ENCODE results near the gene CFAP97D2. TPM values are rescaled to one million over a fixed set of nuclear protein-coding genes. Genes with fewer than 3 reads are reported as not detected.

CFAP97D2 gene
- total and polyA plus RNA-seq, 8 donors, result 0.75 to 5.8 (median 3.1) TPM

GRCh38 chr13:114256547-114256946, 77.5 kb downstream of the CFAP97D2 start:
- WGBS, 2 donors, result 86 to 96% methylated on average over 1 of the region's 1 CpG
- no peak for TF ChIP-seq CTCF (IDR thresholded peaks at IDR 0.05)
- Histone ChIP-seq H3K27me3 (no peaks in the 10 kb centered on the region), H3K4me3 (no peak overlapping the region), H3K36me3 (peaks cover 1 to 48% (median 6%) of the 10 kb centered on the region in 3 donors), H3K27ac (no peak overlapping the region), H3K4me1 (peaks cover 16 to 22% (median 18%) of the 10 kb centered on the region in 3 donors), H3K9me3 (no peaks in the 10 kb centered on the region)
- no peak for DNase-seq
- ATAC-seq, result no peak
- FAIRE-seq, result no peak
- intact Hi-C loops (cut with DNase I), result no loop called here

GRCh38 chr13:114257014-114257413, 78.0 kb downstream of the CFAP97D2 start:
- ATAC-seq, result no peak
- peaks cover 0 to 46% (median 6%) of the 10 kb centered on the region in 3 donors for H3K36me3 ChIP-seq
- no peak for FAIRE-seq
- no peaks in the 10 kb centered on the region for H3K9me3 ChIP-seq
- H3K4me3 ChIP-seq, result no peak overlapping the region
- no peak for DNase-seq
- 97 to 98% methylated on average over 4 of the region's 4 CpGs for WGBS, 2 donors
- TF ChIP-seq CTCF (IDR thresholded peaks at IDR 0.05), result no peak
- no peak overlapping the region for H3K27ac ChIP-seq
- no peaks in the 10 kb centered on the region for H3K27me3 ChIP-seq
- peaks cover 16 to 22% (median 18%) of the 10 kb centered on the region in 3 donors for H3K4me1 ChIP-seq
- intact Hi-C loops (cut with DNase I), result no loop called here

GRCh38 chr13:114258589-114258988, 79.5 kb downstream of the CFAP97D2 start:
- peaks cover 0 to 61% (median 6%) of the 10 kb centered on the region in 3 donors for H3K36me3 ChIP-seq
- no peak for TF ChIP-seq CTCF (IDR thresholded peaks at IDR 0.05)
- peak; percentile 59 to 75 (median 66) for ATAC-seq

GRCh38 chr13:114259374-114259773, 80.3 kb downstream of the CFAP97D2 start:
- intact Hi-C loops (cut with DNase I), result no loop called here
- DNase-seq, result no peak
- Histone ChIP-seq H3K9me3 (no peaks in the 10 kb centered on the region), H3K36me3 (peaks cover 0 to 67% (median 6%) of the 10 kb centered on the region in 3 donors), H3K4me1 (peaks cover 16 to 22% (median 18%) of the 10 kb centered on the region in 3 donors), H3K4me3 (no peak overlapping the region), H3K27me3 (no peaks in the 10 kb centered on the region), H3K27ac (peak overlapping the region in 3 of 4 donors; percentile 24 to 38 (median 30))
- ATAC-seq, result peak; percentile 51 to 67 (median 54)
- WGBS, 2 donors, result 34 to 35% methylated on average over 7 of the region's 7 CpGs
- FAIRE-seq, result no peak
- no peak for TF ChIP-seq CTCF (IDR thresholded peaks at IDR 0.05)

More at GRCh38 chr13:114258589-114258988, 79.5 kb downstream of the CFAP97D2 start:
- DNase-seq (peak in 1 of 6 donors; percentile 23), FAIRE-seq (no peak)
- intact Hi-C loops (cut with DNase I), result no loop called here
- Histone ChIP-seq H3K9me3 (no peaks in the 10 kb centered on the region), H3K4me1 (peaks cover 16 to 22% (median 18%) of the 10 kb centered on the region in 3 donors), H3K27ac (peak overlapping the region in 3 of 4 donors; percentile 19 to 38 (median 24)), H3K4me3 (no peak overlapping the region), H3K27me3 (no peaks in the 10 kb centered on the region)
- WGBS, 2 donors, result 36 to 39% methylated on average over 8 of the region's 8 CpGs

GRCh38 chr13:114259974-114260373, 80.9 kb downstream of the CFAP97D2 start:
- Histone ChIP-seq H3K27ac (peak overlapping the region in 3 of 4 donors; percentile 24 to 38 (median 30)), H3K36me3 (peaks cover 0 to 67% (median 2%) of the 10 kb centered on the region in 3 donors), H3K27me3 (no peaks in the 10 kb centered on the region), H3K9me3 (no peaks in the 10 kb centered on the region), H3K4me1 (peaks cover 16 to 22% (median 18%) of the 10 kb centered on the region in 3 donors), H3K4me3 (no peak overlapping the region)
- TF ChIP-seq CTCF (IDR thresholded peaks at IDR 0.05), result no peak
- whole genome bisulfite sequencing, 2 donors, result 38% methylated on average over 4 of the region's 4 CpGs
- FAIRE-seq, result no peak
- intact Hi-C loops (cut with DNase I), result no loop called here
- peak; percentile 63 to 78 (median 74) for ATAC-seq
- DNase-seq, result peak in 2 of 6 donors; percentile 36 to 46
